GM12801 (cell line): ENCODE data around the gene STRA8.

ENCODE experiments used
- CTCF ChIP-seq: IDR thresholded peaks from one replicate; pipeline ENCODE4 v1.5.1; 2011; ENCODE audit warnings: control low read depth; ENCODE audit not compliant: insufficient read length; ENCODE audit errors: extremely low read depth

STRA8 gene

GRCh38 chr7:135285547-135286233 lies 52.1 kb downstream of the STRA8 start:
- TF ChIP-seq CTCF: no peak

- TF ChIP-seq CTCF: no peak
Observed at GRCh38 chr7:135286876-135287275, 53.2 kb downstream of the STRA8 start.

GRCh38 chr7:135290594-135290993 lies 57.0 kb downstream of the STRA8 start:
- TF ChIP-seq CTCF: no peak

GRCh38 chr7:135291809-135292253 lies 58.2 kb downstream of the STRA8 start:
- TF ChIP-seq CTCF: no peak

- TF ChIP-seq CTCF: no peak
Observed at GRCh38 chr7:135299235-135299634, 65.6 kb downstream of the STRA8 start.

- no peak for TF ChIP-seq CTCF
Observed at GRCh38 chr7:135300913-135301765, 67.5 kb downstream of the STRA8 start.
